Cardiac muscle cell (in vitro differentiated cells and primary cell): ENCODE data around the gene TMEM87B. TPM values are rescaled to one million over a fixed set of nuclear protein-coding genes. Genes with fewer than 3 reads are reported as not detected.
"Not testable (repeated sequence)": the region's sequence is repeated elsewhere in the genome, so short reads cannot be mapped to it uniquely, and the experiment has no call there.

Experiments
- DNase-seq, 2 donors: peaks; one replicate each; pipeline versions ENCODE4 v3.0.0 to v3.0.0-alpha.2; 2010 to 2017; ENCODE audit warnings: low read depth in 1 of 2, low spot score in 1 of 2
- H3K27ac ChIP-seq: fragments of 200-600 bp; sonication (generic); 2 replicates; pipeline ENCODE4 v1.5.1; 2016
- H3K27me3 ChIP-seq: fragments of 200-600 bp; sonication (generic); 2 replicates; pipeline ENCODE4 v1.6.0; 2016; ENCODE audit warnings: control low read depth
- H3K36me3 ChIP-seq: fragments of 200-600 bp; sonication (generic); 2 replicates; pipeline ENCODE4 v1.5.1; 2016; ENCODE audit warnings: control low read depth
- H3K4me1 ChIP-seq: fragments of 200-600 bp; sonication (generic); 2 replicates; pipeline ENCODE4 v1.8.1; 2017; ENCODE audit warnings: low read depth, mild to moderate bottlenecking, mixed run types
- H3K4me3 ChIP-seq: fragments of 200-600 bp; sonication (generic); 2 replicates; pipeline ENCODE4 v1.5.1; 2016; ENCODE audit warnings: mild to moderate bottlenecking
- H3K9me3 ChIP-seq: fragments of 200-600 bp; sonication (generic); 2 replicates; pipeline ENCODE4 v1.5.1; 2017; ENCODE audit warnings: low read depth, mild to moderate bottlenecking, control low read depth
- polyA plus RNA-seq: library from polyadenylated mRNA; unstranded; fragments of >200 nt; fragmentation: Nextera tagmentation; extraction: Ambion mirVana; gene quantifications from 2 replicates; pipeline ENCODE4 v1.2.1, GENCODE V29; 2016
- total RNA-seq: library from RNA; depleted of rRNA; stranded (reverse); fragments of >200 nt; gene quantifications from 2 replicates; pipeline ENCODE4 v1.2.3, GENCODE V29; 2016
- TF ChIP-seq, protein P1 (sequence below): IDR thresholded peaks from 2 replicates; pipeline ENCODE4 v1.5.1; 2012; ENCODE audit warnings: low read depth, mild to moderate bottlenecking, low read length

The TMEM87B gene
- total and polyA plus RNA-seq, 2 experiments from 2014 or later: 7.3 to 12.1 TPM

DNA sequence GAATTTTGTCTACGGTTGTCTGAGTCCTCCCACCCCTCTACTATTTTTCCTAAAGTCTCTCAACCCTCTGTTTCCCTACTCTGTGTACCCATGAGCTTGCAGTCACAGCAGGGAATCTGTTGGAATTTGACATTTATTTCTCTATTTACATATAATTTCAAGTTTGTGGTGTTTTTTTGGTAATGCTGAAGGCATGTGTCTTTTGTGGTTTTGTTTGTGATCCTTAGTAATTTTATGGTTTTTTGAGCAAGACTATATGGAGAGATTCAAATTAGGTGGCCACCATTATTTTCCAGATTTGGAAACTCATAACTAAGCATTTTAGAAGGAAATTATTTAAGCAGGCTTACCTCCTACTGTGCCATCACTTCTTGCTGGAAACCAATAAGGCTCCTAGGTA lies 55.9 kb downstream of the TMEM87B start:
- no peak for DNase-seq
- Histone ChIP-seq H3K36me3 (peaks cover 7% of the 10 kb centered on the region), H3K27ac (no peak overlapping the region), H3K9me3 (no peaks in the 10 kb centered on the region), H3K27me3 (no peaks in the 10 kb centered on the region), H3K4me1 (no peaks in the 10 kb centered on the region), H3K4me3 (no peak overlapping the region)
- TF ChIP-seq, protein P1, sequence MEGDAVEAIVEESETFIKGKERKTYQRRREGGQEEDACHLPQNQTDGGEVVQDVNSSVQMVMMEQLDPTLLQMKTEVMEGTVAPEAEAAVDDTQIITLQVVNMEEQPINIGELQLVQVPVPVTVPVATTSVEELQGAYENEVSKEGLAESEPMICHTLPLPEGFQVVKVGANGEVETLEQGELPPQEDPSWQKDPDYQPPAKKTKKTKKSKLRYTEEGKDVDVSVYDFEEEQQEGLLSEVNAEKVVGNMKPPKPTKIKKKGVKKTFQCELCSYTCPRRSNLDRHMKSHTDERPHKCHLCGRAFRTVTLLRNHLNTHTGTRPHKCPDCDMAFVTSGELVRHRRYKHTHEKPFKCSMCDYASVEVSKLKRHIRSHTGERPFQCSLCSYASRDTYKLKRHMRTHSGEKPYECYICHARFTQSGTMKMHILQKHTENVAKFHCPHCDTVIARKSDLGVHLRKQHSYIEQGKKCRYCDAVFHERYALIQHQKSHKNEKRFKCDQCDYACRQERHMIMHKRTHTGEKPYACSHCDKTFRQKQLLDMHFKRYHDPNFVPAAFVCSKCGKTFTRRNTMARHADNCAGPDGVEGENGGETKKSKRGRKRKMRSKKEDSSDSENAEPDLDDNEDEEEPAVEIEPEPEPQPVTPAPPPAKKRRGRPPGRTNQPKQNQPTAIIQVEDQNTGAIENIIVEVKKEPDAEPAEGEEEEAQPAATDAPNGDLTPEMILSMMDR: no peak

DNA sequence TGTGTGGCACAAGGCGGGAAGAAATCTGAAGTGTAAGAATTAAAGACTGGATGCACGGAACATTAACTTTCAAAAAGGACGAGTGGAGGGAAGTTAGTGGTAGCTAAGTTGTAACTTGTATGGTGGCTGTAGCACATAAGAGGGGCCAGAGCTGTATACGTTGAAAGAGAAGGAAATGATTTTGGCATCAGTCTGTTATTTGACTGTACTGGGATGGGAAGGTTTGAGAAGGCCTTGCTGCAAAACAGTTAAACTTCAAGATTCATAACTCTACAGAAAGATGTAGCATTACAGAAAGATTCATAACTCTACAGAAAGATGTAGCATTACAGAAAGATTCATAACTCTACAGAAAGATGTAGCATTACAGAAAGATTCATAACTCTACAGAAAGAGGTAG lies 58.3 kb downstream of the TMEM87B start:
- H3K4me3 ChIP-seq, DNase-seq, H3K27me3 ChIP-seq, H3K9me3 ChIP-seq, H3K27ac ChIP-seq, H3K4me1 ChIP-seq: not testable (repeated sequence)
- peaks cover 10% of the 10 kb centered on the region for H3K36me3 ChIP-seq

DNA sequence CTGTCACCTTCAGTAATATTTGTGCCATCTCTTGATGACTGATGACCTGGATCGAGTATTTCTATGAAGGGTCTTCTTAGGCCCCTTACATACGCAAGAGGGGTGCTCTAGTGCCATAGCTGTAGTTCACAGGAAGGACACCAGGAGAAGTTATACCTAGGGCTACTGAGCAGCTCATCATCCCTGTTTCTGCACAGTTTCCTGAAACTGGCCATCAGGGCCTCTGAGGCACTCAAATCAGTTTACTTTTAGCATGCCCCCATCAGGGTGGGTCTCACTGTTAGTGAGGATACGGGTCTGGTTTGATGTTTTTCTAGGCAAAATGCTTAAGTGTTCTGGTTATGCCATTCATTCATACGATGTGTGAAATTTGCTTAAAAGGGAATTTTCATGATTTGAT lies 63.1 kb downstream of the TMEM87B start:
- no peak overlapping the region for H3K27ac ChIP-seq
- TF ChIP-seq, protein P1: no peak
- no peak overlapping the region for H3K4me3 ChIP-seq
- no peak for DNase-seq
- H3K4me1 ChIP-seq: no peaks in the 10 kb centered on the region
- H3K27me3 ChIP-seq: no peaks in the 10 kb centered on the region
- H3K36me3 ChIP-seq: peaks cover 8% of the 10 kb centered on the region
- H3K9me3 ChIP-seq: no peaks in the 10 kb centered on the region

DNA sequence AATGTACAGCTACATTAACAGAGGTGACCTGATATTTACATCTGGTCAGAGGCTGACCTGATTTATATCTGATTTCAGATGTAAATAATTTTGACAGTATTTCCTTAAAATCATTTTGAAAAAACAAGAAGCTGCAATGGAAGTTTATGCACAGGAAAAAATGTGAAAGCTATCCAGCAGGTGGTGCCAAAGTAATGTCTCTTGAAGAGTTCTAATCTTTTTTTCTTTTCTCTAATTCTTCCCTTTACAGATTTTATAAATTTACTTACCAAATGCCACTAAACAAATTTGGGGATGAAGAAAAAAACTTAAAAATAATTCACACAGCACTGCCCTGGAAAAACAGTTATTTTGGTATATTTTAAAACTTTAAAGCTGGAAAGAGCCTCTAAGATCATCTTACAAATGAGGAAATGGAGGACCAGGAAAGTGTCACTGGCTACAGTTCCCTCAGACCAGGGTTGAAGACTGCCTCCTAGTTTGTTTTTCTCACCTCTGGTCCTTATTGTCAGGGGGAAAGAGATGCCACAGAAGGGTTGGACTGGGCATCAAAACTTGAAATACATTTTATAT lies 66.7 kb downstream of the TMEM87B start:
- DNase-seq: peak; percentile 41 to 74

DNA sequence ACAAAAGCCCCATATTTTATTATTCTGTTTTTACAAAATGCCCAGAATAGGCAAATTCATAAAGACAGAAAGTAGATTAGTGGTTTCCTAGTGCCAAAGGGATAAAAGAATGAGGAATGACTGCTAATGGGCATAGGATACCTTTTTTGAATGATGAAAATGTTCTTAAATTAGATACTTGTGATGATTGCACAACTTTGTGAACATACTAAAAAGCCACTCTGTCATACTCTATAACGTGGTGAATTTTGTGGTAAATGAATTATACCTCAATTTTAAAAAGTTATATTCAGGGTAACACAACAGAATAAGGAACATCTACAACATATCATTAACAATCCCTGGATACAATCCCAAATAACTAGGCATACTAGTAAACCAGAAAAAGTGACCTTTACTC lies 74.0 kb downstream of the TMEM87B start:
- Histone ChIP-seq H3K27ac (no peak overlapping the region), H3K4me1 (no peaks in the 10 kb centered on the region), H3K9me3 (no peaks in the 10 kb centered on the region), H3K36me3 (no peaks in the 10 kb centered on the region), H3K27me3 (no peaks in the 10 kb centered on the region), H3K4me3 (no peak overlapping the region)
- no peak for DNase-seq
- TF ChIP-seq, protein P1: no peak

More for the DNA sequence above, 66.7 kb downstream of the TMEM87B start:
- Histone ChIP-seq H3K27ac (no peak overlapping the region), H3K4me1 (no peaks in the 10 kb centered on the region), H3K27me3 (no peaks in the 10 kb centered on the region), H3K4me3 (no peak overlapping the region), H3K9me3 (no peaks in the 10 kb centered on the region), H3K36me3 (peaks cover under 1% of the 10 kb centered on the region)
- TF ChIP-seq, protein P1: peak; percentile 66

DNA sequence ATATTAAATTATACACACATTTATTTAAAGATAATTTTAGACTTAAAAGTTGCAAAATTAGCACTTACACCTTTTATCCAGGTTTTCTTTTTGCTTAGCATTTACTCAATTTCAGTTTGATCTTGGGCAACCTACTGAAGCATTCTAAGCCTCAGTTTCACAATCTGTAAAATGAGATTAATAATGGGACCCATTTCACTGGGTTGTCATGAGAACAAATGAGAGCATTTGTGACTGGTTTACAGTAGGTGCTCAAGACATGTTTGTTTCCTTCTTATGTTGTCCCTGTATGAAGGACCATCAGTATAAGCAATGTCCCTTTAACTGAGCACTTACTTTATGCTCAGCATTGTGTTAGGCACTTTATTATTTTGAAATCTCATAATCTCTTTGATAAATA lies 78.3 kb downstream of the TMEM87B start:
- DNase-seq: no peak
- Histone ChIP-seq H3K27ac (no peak overlapping the region), H3K4me1 (no peaks in the 10 kb centered on the region), H3K36me3 (no peaks in the 10 kb centered on the region), H3K9me3 (no peaks in the 10 kb centered on the region), H3K4me3 (no peak overlapping the region), H3K27me3 (peaks cover 24% of the 10 kb centered on the region)
- TF ChIP-seq, protein P1: no peak
